GM19328 (cell line): ENCODE results near the gene TTC21B.

Experiments
- ATAC-seq: cut with Tn5 transposase; IDR thresholded peaks from one replicate; pipeline ENCODE4 v1.9.1; 2021; ENCODE audit warnings: mild to moderate bottlenecking, moderate library complexity; ENCODE audit not compliant: unreplicated experiment

TTC21B gene

DNA sequence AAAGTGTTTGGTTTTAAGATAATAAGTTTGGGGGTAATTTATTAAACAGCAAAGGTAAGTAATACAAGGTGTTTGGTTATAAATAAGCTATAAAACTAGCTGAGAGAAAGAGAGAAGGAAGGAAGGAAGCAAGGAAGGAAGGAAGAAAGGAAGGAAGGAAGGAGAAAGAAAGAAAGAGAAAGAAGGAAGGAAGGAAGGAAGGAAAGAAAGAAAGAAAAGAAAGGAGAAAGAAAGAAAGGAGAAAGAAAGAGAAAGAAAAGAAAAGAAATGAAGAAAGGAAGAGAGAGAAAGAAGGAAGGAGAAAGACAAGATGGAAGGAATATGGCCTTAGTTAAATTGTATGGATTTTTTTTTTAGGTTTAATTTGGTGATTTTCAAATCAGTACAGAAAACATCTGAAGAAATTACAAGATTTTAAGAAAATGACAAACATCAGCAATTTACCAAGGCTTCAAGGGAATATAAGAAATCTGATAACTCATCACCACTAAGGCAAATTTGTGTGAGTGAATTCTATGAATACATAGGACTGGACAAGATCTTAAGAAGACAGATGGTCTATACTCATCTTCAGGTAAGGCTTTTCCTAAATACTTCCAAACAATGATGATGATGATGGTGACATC, 113.1 kb downstream of the TTC21B start:
- ATAC-seq, result no peak

- ATAC-seq, result no peak
Measured at GRCh38 chr2:165839610-165840009, 114.0 kb downstream of the TTC21B start.

DNA sequence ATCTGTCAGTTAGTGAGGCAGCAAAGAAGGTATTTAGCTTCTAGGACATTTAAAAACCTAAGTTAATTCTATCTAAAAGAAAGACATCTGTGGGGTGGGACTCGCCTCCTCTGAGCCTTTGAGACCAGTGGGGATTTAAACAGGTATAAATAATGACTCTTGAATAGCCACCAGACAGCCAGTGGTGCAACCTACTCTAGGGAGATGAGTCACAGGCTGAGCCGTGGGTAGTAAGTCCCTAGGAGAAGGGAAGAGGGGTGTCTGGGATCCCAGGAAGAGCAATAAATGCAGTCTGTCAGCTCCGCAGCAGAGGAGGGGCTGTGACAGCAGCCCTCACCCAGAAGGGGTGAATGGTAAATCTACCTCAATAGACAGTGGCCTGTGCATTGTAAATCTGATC, 116.5 kb downstream of the TTC21B start:
- ATAC-seq, result no peak

DNA sequence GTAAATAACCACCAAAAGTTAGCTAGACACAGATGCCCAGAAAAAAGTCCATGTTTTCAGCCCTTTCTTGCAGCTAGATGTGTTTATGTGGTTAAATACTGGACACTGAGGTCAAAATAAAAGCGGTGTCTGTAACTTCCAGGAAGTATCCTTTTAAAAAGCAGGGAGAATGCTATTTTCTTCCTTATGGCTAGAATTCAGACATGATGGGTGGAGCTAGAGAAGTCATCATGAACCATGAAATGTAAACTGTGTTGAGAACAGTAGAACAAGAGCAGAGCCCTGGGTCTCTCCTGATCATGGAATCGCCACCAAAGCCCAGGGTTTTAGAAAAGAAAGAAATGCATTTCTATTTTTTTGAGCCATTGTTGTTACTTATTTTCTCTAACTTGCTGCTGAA, 118.2 kb downstream of the TTC21B start:
- no peak for ATAC-seq

GRCh38 chr2:165833156-165833555, 120.4 kb downstream of the TTC21B start:
- ATAC-seq, result no peak

- no peak for ATAC-seq
Measured at GRCh38 chr2:165827921-165828276, 125.7 kb downstream of the TTC21B start.

- ATAC-seq, result no peak
Measured at GRCh38 chr2:165827016-165827920, 126.3 kb downstream of the TTC21B start.

- no peak for ATAC-seq
Measured at GRCh38 chr2:165825041-165825440, 128.5 kb downstream of the TTC21B start.
